ENCODE data around the gene CD80.

GRCh38 chr3:119492128-119492527 lies 67.3 kb downstream of the CD80 start:
- no peak for TF ChIP-seq USF1 (IDR thresholded peaks at IDR 0.05)
- no peak for TF ChIP-seq YY1 (IDR thresholded peaks at IDR 0.05; ENCODE audit: low read depth)
- TF ChIP-seq EP300 (IDR thresholded peaks at IDR 0.05; ENCODE audit: borderline replicate concordance), result no peak

Data from Ishikawa (cell line).